ENCODE measurements around the gene ARHGEF19.
"Not testable (repeated sequence)": the region's sequence is repeated elsewhere in the genome, so short reads cannot be mapped to it uniquely, and the experiment has no call there.

The ARHGEF19 gene

GRCh38 chr1:16243936-16244649 is 31.6 kb upstream of the ARHGEF19 start:
- DNase-seq, result peak; percentile 95

GRCh38 chr1:16243215-16243610 is 30.8 kb upstream of the ARHGEF19 start:
- DNase-seq, result peak; percentile 44

DNA sequence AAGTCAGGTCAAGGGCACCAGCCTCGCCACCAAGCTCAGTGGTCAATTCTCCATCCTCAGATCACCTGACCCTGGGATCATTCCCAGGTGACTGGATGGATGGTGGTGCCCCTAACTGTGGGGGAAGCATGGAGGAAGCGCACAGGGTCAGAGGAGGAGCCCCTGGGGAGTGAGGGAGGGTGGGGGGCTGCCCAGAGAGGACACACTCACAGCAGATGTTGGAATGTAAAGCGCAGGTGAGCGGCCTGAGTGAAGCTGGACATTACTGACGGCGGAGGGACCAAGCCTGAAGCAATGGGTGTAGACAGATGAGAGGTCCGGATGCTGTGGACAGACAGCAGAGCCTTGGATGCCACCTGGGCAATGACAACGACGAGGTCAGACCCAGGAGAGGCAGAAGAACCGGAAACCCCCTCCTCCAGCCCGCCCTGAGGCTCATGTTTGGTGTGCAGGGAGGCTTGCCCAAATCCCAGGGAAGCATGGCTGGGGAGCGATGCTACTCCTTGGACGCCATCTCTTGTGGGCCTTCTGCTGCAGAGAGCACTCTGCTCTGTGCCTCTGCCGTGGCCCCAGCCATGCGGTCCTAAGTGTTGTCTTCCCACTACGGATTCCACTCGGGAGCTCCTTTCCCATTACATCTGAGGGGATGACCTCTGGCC is 30.2 kb upstream of the ARHGEF19 start:
- DNase-seq, result no peak

DNA sequence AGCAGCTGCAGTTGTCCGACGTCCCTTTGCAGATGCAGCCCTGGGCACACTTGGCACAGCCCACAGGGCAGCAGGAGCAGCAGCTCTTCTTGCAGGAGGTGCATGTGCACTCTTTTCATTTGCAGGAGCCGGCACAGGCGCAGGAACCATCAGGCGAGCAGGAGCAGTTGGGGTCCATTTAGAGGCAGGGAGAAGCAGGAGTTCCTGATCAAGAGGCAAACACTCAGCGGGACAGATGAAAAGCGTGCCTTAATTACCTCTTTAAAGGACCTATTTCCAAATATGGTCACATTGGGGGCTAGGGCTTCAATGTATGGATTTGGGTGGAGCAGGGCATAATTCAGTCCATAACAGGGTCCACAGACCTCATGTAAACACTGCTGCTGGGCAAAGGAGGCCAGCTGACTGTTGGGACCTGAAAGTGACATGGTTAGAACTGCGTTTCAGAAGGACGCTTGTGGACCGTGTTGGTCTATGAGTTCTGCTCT is 28.8 kb upstream of the ARHGEF19 start:
- DNase-seq, result no peak

GRCh38 chr1:16239972-16240491 is 27.6 kb upstream of the ARHGEF19 start:
- no peak for DNase-seq

GRCh38 chr1:16237343-16237830 is 24.9 kb upstream of the ARHGEF19 start:
- no peak for DNase-seq

- DNase-seq, result peak; percentile 98
Measured at GRCh38 chr1:16236511-16237342, 24.3 kb upstream of the ARHGEF19 start, which contains the start of gene CPLANE2. Gene CPLANE2 (minus strand): TSS chr1:16237183. CDS start chr1:16236742, 441 bp downstream.

GRCh38 chr1:16235944-16236510 is 23.6 kb upstream of the ARHGEF19 start:
- peak; percentile 71 for DNase-seq

DNA sequence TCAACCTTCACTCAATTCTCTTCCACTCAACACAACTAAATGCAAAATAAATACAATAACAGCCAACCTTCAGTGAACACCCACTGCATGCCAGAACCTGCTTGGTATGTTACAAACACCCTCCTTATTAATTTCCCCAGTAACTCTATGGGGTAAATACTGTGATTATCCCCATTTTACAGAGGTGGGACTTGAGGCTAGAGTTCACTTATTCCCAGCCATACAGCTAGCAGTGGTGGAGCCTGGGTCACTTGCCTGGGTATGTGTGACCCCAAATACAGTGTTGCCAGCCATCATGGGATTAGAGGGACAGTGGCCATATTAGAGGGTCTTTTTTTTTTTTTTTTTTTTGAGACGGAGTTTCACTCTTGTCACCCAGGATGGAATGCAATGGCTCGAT is 22.9 kb upstream of the ARHGEF19 start:
- DNase-seq, result no peak

- no peak for DNase-seq
Measured at GRCh38 chr1:16233431-16233830, 21.0 kb upstream of the ARHGEF19 start.

- DNase-seq, result no peak
Measured at GRCh38 chr1:16232316-16232710, 19.9 kb upstream of the ARHGEF19 start.

DNA sequence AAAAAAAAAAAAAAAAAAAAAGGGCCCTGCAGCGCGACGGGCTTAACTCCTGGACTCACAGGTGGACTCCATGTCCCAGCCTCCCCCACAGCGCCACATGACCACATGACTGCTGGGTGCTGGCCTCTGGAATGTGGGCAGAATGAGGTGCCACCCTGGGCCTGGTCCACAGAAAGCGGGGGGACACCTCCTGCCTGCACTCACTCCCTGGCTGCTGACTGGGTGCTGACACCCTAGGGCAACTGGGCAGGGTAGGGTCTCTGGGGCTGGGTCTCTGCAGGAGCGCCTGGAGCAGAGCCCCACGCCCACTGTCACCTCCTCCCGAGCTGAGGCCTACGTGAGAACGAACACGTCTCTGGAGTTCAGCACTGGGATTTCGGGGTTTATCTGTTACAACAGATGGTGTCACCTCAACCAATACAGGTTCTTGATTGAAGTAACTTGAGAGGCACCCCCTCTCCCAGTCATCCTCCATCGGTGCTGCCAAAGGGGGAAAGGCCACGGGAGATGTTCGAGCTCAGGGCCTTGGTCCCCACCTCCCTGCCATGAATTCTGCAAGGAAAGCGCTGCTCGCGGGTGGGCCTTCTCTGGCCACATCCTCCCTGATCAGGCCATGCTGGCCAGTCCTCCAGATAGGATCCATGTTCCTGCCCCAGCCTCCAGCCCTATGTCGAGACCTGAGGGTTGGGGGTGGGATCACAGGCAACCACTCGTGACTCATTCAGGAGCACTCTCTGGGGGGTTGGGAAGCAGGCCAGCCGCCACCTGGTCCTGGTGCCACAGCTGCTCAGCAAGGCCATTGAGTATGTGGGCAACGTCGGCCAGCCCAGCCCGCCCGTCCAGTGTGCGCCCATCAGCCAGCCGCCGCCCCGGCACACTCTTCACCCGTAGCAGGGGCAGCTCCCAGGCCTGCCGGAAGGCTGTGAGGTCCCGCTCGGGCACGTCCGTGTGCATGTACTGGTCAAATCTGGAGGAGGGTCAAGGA is 19.2 kb upstream of the ARHGEF19 start:
- no peak for DNase-seq

DNA sequence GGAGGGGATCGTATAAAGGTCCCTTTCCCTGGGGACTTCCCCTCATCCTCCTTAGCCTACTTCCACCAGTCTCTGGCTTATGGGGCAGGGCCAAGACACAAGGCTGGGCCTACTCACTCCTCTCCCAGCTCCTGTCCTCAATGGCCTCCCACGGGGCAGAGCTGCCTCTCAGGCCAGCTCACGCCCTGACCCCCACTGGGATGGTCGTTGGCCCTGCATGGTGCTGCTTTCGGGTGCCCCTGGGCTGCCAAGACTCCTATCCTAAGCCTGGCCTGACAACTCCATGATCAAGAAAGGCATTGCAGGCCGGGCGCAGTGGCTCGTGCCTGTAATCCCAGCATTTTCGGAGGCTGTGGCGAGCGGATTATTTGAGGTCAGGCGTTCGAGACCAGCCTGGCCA is 18.3 kb upstream of the ARHGEF19 start:
- peak; percentile 16 for DNase-seq

DNA sequence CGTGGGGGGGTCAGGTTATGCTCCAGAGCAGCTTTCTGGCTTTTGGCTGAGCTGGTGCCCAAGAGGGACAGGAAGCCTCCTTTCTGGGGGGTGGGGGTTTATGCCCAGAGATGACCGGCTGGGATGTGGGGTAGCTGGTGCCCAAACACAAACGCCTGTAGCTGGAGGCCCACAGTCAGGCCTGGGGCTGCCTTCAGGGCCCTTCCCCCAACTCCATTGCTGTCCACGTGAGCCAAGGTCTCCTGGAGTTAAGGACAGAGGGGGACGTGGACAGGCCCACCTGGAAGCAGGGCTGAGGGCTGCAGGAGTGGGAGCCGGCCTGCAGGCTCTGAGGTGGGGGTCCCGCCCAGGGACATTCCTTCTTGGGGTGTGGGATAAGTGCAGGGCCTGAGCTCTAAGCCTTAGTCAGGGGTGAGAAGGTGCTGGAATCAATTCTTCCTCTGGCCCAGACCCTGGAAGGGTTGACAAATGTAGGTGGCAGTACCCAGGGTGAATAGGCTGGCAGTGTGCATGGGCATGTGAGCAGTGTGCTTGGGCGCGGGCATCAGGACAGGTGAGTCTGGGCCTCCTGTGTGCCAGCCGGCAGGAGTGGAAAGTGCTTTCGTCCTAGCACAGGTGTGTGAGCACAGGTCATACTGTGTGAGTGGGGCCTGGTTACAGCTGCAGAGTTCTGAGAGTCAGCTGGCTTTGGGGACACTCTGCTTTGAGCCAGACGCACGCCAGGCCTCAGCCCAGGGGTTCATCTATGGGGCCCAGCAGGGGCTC is 17.7 kb upstream of the ARHGEF19 start:
- DNase-seq, result no peak

GRCh38 chr1:16226490-16227179 is 14.2 kb upstream of the ARHGEF19 start:
- DNase-seq, result no peak

- no peak for DNase-seq
Measured at GRCh38 chr1:16226129-16226489, 13.7 kb upstream of the ARHGEF19 start.

DNA sequence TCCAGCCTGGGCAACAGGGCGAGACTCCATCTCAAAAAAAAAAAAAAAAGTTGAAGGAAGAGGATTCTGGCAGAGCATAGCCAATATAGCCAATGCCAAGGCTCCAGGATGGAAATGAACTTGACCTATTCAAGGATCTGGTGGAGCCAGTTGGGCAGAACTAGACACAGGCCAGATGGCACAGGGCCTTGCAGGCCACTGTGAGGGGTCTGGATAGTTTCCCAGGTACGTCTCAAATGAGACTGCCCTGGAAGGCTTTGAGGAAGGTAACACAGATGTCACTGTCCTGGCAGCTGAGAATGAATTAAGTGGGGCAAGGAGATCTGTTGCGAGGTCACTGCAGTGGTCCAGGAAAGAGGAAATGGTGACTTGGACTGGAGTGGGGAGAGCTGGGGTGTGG is 12.0 kb upstream of the ARHGEF19 start:
- DNase-seq, result no peak

DNA sequence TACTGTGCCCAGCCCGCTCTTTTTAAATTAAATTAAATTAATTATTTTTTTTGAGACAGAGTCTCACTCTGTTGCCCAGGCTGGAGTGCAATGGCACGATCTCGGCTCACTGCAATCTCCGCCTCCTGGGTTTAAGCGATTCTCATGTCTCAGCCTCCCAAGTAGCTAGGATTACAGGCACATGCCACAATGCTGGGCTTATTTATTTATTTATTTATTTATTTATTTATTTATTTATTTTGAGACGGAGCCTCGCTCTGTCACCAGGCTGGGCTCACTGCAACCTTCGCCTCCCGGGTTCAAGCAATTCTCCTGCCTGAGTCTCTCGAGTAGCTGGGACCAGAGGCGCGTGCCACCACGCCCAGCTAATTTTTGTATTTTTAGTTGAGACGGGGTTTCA is 10.3 kb upstream of the ARHGEF19 start:
- not testable (repeated sequence) for DNase-seq

DNA sequence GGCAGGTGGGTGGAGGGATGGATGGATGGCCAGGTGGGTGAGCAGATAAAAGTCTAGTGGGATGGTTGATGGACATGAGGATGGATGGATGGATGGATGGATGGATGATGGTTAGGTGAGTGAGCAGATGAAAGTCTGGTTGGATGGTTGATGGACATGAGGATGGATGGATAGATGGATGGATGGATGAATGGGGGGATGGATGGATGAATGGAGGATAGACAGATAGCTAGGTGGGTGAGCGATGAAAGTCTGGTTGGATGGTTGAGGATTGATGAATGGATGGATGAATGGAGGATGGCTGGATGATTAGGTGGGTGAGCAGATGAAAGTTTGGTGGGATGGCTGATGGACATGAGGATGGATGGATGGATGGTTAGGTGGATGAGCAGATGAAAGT is 9.0 kb upstream of the ARHGEF19 start:
- DNase-seq, result no peak

DNA sequence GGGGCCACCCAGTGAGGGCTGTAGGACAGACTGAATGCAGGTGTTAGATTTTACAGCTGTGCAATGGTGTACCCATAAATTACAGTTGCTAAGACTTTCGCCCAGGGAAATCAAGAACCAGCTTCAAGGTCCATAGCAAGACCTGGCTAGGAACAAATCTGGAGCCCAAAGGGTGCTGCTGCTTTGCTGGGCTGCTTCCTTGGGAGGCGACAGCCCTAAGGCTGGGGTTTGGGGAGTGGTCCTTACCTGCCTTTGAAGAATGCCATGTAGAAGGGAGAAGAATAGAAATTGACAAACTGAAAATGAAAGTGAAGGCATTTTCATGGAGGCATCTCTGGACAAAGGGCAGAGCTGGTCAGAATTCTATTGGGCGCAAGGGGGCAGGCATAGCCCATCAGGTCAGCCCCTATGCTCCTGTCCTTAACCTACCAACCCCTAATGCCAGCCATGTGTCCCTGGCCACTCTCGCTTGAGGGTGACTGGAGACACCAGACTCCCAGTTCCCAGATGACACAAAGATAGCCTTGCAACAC is 7.6 kb upstream of the ARHGEF19 start:
- DNase-seq, result no peak
